Activated CD4-positive, alpha-beta T cell treated with anti-CD3 and anti-CD28 coated beads, Interleukin-2, amount 50 U/mL, for 16 hours (primary cell): ENCODE results near the gene HSPA8.

Experiments
- DNase-seq: peaks from one replicate; pipeline ENCODE4 v3.0.0-alpha.2; 2020

Gene HSPA8

GRCh38 chr11:123069908-123070821 lies 8.2 kb upstream of the HSPA8 start:
- peak; percentile 79 for DNase-seq

GRCh38 chr11:123065621-123066020 lies 3.7 kb upstream of the HSPA8 start:
- DNase-seq: no peak

GRCh38 chr11:123063826-123064657 lies 2.1 kb upstream of the HSPA8 start:
- peak; percentile 60 for DNase-seq

- peak; percentile 62 for DNase-seq
These were observed 1.2 kb upstream of the HSPA8 start for GRCh38 chr11:123062892-123063825.

- DNase-seq: peak; percentile 100
These were observed 389 bp upstream of the HSPA8 start for GRCh38 chr11:123062158-123062891.

- DNase-seq: peak; percentile 51
These were observed 1.5 kb downstream of the HSPA8 start for GRCh38 chr11:123060277-123061000.

GRCh38 chr11:123059041-123059920 lies 2.7 kb downstream of the HSPA8 start:
- peak; percentile 27 for DNase-seq

GRCh38 chr11:123057661-123058305 lies 4.2 kb downstream of the HSPA8 start:
- no peak for DNase-seq

- DNase-seq: peak; percentile 37
These were observed 5.0 kb downstream of the HSPA8 start for GRCh38 chr11:123056835-123057491.

- peak; percentile 47 for DNase-seq
These were observed 6.6 kb downstream of the HSPA8 start for GRCh38 chr11:123055191-123055901.

- DNase-seq: peak; percentile 80
These were observed 7.5 kb downstream of the HSPA8 start for GRCh38 chr11:123054301-123055065.

- peak; percentile 24 for DNase-seq
These were observed 8.8 kb downstream of the HSPA8 start for GRCh38 chr11:123052901-123053721.

GRCh38 chr11:123051634-123052033 lies 10.3 kb downstream of the HSPA8 start:
- DNase-seq: no peak

- DNase-seq: no peak
These were observed 10.8 kb downstream of the HSPA8 start for GRCh38 chr11:123051146-123051545.

GRCh38 chr11:123047947-123048293 lies 14.0 kb downstream of the HSPA8 start:
- no peak for DNase-seq

- no peak for DNase-seq
These were observed 14.5 kb downstream of the HSPA8 start for GRCh38 chr11:123047266-123047946.
